Measurements from ENCODE around the gene HSPA1A. TPM values are rescaled to one million over a fixed set of nuclear protein-coding genes. Genes with fewer than 3 reads are reported as not detected.
A peak's percentile ranks its signal among the peaks of the same experiment; 100 is the strongest.
"Not testable (repeated sequence)": the region's sequence is repeated elsewhere in the genome, so short reads cannot be mapped to it uniquely, and the experiment has no call there.

Gene HSPA1A
- total RNA-seq, 1 donor from 2014 or later: 84.7 TPM

- DNase-seq (ENCODE audit: low spot score): peak; percentile 92
Measured at GRCh38 chr6:31834367-31835250, 19.3 kb downstream of the HSPA1A start.

- no peak for DNase-seq (ENCODE audit: low spot score)
Measured at GRCh38 chr6:31836047-31836473, 20.7 kb downstream of the HSPA1A start.

- DNase-seq (ENCODE audit: low spot score): no peak
Measured at GRCh38 chr6:31836474-31837368, 21.4 kb downstream of the HSPA1A start.

GRCh38 chr6:31837369-31838113 lies 22.2 kb downstream of the HSPA1A start:
- no peak for DNase-seq (ENCODE audit: low spot score)

- not testable (repeated sequence) for DNase-seq (ENCODE audit: low spot score)
Measured at GRCh38 chr6:31838114-31838553, 22.8 kb downstream of the HSPA1A start.

- no peak for DNase-seq (ENCODE audit: low spot score)
Measured at GRCh38 chr6:31838968-31839367, 23.6 kb downstream of the HSPA1A start.

- not testable (repeated sequence) for DNase-seq (ENCODE audit: low spot score)
Measured at GRCh38 chr6:31839779-31840126, 24.4 kb downstream of the HSPA1A start.

GRCh38 chr6:31842053-31842452 lies 26.7 kb downstream of the HSPA1A start:
- DNase-seq (ENCODE audit: low spot score): no peak

- DNase-seq (ENCODE audit: low spot score): no peak
Measured at GRCh38 chr6:31844507-31844906, 29.2 kb downstream of the HSPA1A start.

- no peak for DNase-seq (ENCODE audit: low spot score)
Measured at GRCh38 chr6:31847276-31847978, 32.1 kb downstream of the HSPA1A start.

GRCh38 chr6:31850765-31851484 lies 35.6 kb downstream of the HSPA1A start:
- DNase-seq (ENCODE audit: low spot score): no peak

GRCh38 chr6:31851485-31851832 lies 36.1 kb downstream of the HSPA1A start:
- DNase-seq (ENCODE audit: low spot score): no peak

- DNase-seq (ENCODE audit: low spot score): not testable (repeated sequence)
Measured at GRCh38 chr6:31851980-31852718, 36.8 kb downstream of the HSPA1A start.

GRCh38 chr6:31857774-31858173 lies 42.4 kb downstream of the HSPA1A start:
- not testable (repeated sequence) for DNase-seq (ENCODE audit: low spot score)

GRCh38 chr6:31858707-31859106 lies 43.4 kb downstream of the HSPA1A start:
- DNase-seq (ENCODE audit: low spot score): no peak

GRCh38 chr6:31859923-31860322 lies 44.6 kb downstream of the HSPA1A start:
- no peak for DNase-seq (ENCODE audit: low spot score)

- DNase-seq (ENCODE audit: low spot score): no peak
Measured at GRCh38 chr6:31860349-31860748, 45.0 kb downstream of the HSPA1A start.

GRCh38 chr6:31861150-31861549 lies 45.8 kb downstream of the HSPA1A start:
- DNase-seq (ENCODE audit: low spot score): no peak

GRCh38 chr6:31861919-31862343 lies 46.6 kb downstream of the HSPA1A start:
- no peak for DNase-seq (ENCODE audit: low spot score)
